Mucosa of stomach (tissue), 1 donor: ENCODE results near the gene MYEOV.

ENCODE experiments used
- H3K27me3 ChIP-seq: one replicate; pipeline ENCODE4 v1.7.0; 2013; ENCODE audit warnings: mild to moderate bottlenecking, low read length; ENCODE audit not compliant: control insufficient read depth, insufficient read depth
- H3K36me3 ChIP-seq: one replicate; pipeline ENCODE4 v1.7.0; 2013; ENCODE audit warnings: low read length; ENCODE audit not compliant: control insufficient read depth, insufficient read depth
- H3K4me1 ChIP-seq: one replicate; pipeline ENCODE4 v1.7.0; 2013; ENCODE audit warnings: mild to moderate bottlenecking, low read length; ENCODE audit not compliant: control insufficient read depth, insufficient read depth
- H3K4me3 ChIP-seq: one replicate; pipeline ENCODE4 v1.7.0; 2013; ENCODE audit warnings: low read length
- H3K9ac ChIP-seq: one replicate; pipeline ENCODE4 v1.7.0; 2013; ENCODE audit warnings: mild to moderate bottlenecking, low read length, moderate library complexity
- H3K9me3 ChIP-seq: one replicate; pipeline ENCODE4 v1.7.0; 2013; ENCODE audit warnings: mild to moderate bottlenecking, low read length, moderate library complexity; ENCODE audit not compliant: control insufficient read depth
- donor health status: Pancreatic carcinoma.

Gene MYEOV

GRCh38 chr11:69280994-69281393, 13.0 kb upstream of the MYEOV start:
- no peak overlapping the region for H3K9ac ChIP-seq
- no peak overlapping the region for H3K4me3 ChIP-seq
- H3K36me3 ChIP-seq, result no peaks in the 10 kb centered on the region
- no peaks in the 10 kb centered on the region for H3K27me3 ChIP-seq
- H3K4me1 ChIP-seq, result peaks cover 51% of the 10 kb centered on the region
- H3K9me3 ChIP-seq, result no peaks in the 10 kb centered on the region

GRCh38 chr11:69283446-69283845, 10.5 kb upstream of the MYEOV start:
- Histone ChIP-seq H3K4me3 (no peak overlapping the region), H3K36me3 (no peaks in the 10 kb centered on the region), H3K27me3 (no peaks in the 10 kb centered on the region), H3K4me1 (peaks cover 45% of the 10 kb centered on the region), H3K9ac (no peak overlapping the region), H3K9me3 (no peaks in the 10 kb centered on the region)

- H3K27me3 ChIP-seq, result no peaks in the 10 kb centered on the region
Observed at GRCh38 chr11:69284081-69284511, 9.9 kb upstream of the MYEOV start.

GRCh38 chr11:69285091-69285490, 8.9 kb upstream of the MYEOV start:
- H3K4me1 ChIP-seq, result peaks cover 44% of the 10 kb centered on the region
- no peak overlapping the region for H3K4me3 ChIP-seq
- no peaks in the 10 kb centered on the region for H3K27me3 ChIP-seq
- H3K36me3 ChIP-seq, result no peaks in the 10 kb centered on the region
- no peaks in the 10 kb centered on the region for H3K9me3 ChIP-seq
- H3K9ac ChIP-seq, result no peak overlapping the region

More at GRCh38 chr11:69284081-69284511, 9.9 kb upstream of the MYEOV start:
- H3K9ac ChIP-seq, result no peak overlapping the region
- no peak overlapping the region for H3K4me3 ChIP-seq
- no peaks in the 10 kb centered on the region for H3K36me3 ChIP-seq
- peaks cover 45% of the 10 kb centered on the region for H3K4me1 ChIP-seq
- no peaks in the 10 kb centered on the region for H3K9me3 ChIP-seq

GRCh38 chr11:69285766-69286165, 8.2 kb upstream of the MYEOV start:
- Histone ChIP-seq H3K27me3 (no peaks in the 10 kb centered on the region), H3K4me3 (no peak overlapping the region), H3K4me1 (peaks cover 46% of the 10 kb centered on the region), H3K9ac (no peak overlapping the region), H3K36me3 (no peaks in the 10 kb centered on the region), H3K9me3 (no peaks in the 10 kb centered on the region)

- H3K9ac ChIP-seq, result no peak overlapping the region
- peaks cover 43% of the 10 kb centered on the region for H3K4me1 ChIP-seq
- H3K4me3 ChIP-seq, result no peak overlapping the region
- H3K36me3 ChIP-seq, result no peaks in the 10 kb centered on the region
- no peaks in the 10 kb centered on the region for H3K27me3 ChIP-seq
- H3K9me3 ChIP-seq, result no peaks in the 10 kb centered on the region
Observed at GRCh38 chr11:69286374-69287371, 7.3 kb upstream of the MYEOV start.

GRCh38 chr11:69287968-69288882, 5.7 kb upstream of the MYEOV start:
- Histone ChIP-seq H3K27me3 (no peaks in the 10 kb centered on the region), H3K4me1 (peaks cover 55% of the 10 kb centered on the region), H3K36me3 (no peaks in the 10 kb centered on the region), H3K9ac (no peak overlapping the region), H3K9me3 (no peaks in the 10 kb centered on the region), H3K4me3 (no peak overlapping the region)

- no peaks in the 10 kb centered on the region for H3K9me3 ChIP-seq
- H3K9ac ChIP-seq, result no peak overlapping the region
- no peaks in the 10 kb centered on the region for H3K36me3 ChIP-seq
- H3K27me3 ChIP-seq, result no peaks in the 10 kb centered on the region
- peaks cover 60% of the 10 kb centered on the region for H3K4me1 ChIP-seq
- H3K4me3 ChIP-seq, result no peak overlapping the region
Observed at GRCh38 chr11:69288883-69289242, 5.1 kb upstream of the MYEOV start.

- Histone ChIP-seq H3K9me3 (no peaks in the 10 kb centered on the region), H3K4me3 (no peak overlapping the region), H3K9ac (no peak overlapping the region), H3K4me1 (peaks cover 79% of the 10 kb centered on the region), H3K36me3 (no peaks in the 10 kb centered on the region), H3K27me3 (no peaks in the 10 kb centered on the region)
Observed at GRCh38 chr11:69290806-69291205, 3.1 kb upstream of the MYEOV start.

GRCh38 chr11:69291459-69292110, 2.4 kb upstream of the MYEOV start:
- Histone ChIP-seq H3K9ac (no peak overlapping the region), H3K27me3 (no peaks in the 10 kb centered on the region), H3K4me3 (no peak overlapping the region), H3K36me3 (no peaks in the 10 kb centered on the region), H3K4me1 (peaks cover 87% of the 10 kb centered on the region), H3K9me3 (no peaks in the 10 kb centered on the region)

GRCh38 chr11:69292221-69292648, 1.7 kb upstream of the MYEOV start:
- no peak overlapping the region for H3K9ac ChIP-seq
- no peaks in the 10 kb centered on the region for H3K36me3 ChIP-seq
- peaks cover 85% of the 10 kb centered on the region for H3K4me1 ChIP-seq
- no peaks in the 10 kb centered on the region for H3K9me3 ChIP-seq
- H3K27me3 ChIP-seq, result no peaks in the 10 kb centered on the region
- no peak overlapping the region for H3K4me3 ChIP-seq
